GM23338 (cell line): ENCODE measurements around the gene MAST4.

Source experiments
- EZH2 ChIP-seq: fragments of 200-600 bp; sonication (generic); IDR thresholded peaks from one replicate; pipeline ENCODE4 v1.8.0; 2017; ENCODE audit warnings: antibody characterized with exemption, mild to moderate bottlenecking, low read depth; ENCODE audit not compliant: unreplicated experiment
- EZH2phosphoT487 ChIP-seq: fragments of 200-600 bp; sonication (generic); IDR thresholded peaks from one replicate; pipeline ENCODE4 v1.8.1; 2018; ENCODE audit warnings: antibody characterized with exemption; ENCODE audit not compliant: unreplicated experiment
- JUNB ChIP-seq: IDR thresholded peaks from one replicate; pipeline ENCODE4 v1.6.1; 2016; ENCODE audit warnings: antibody characterized with exemption; ENCODE audit not compliant: unreplicated experiment
- NANOG ChIP-seq: IDR thresholded peaks from 2 replicates; pipeline ENCODE4 v1.6.1; 2016; ENCODE audit warnings: antibody characterized with exemption, borderline replicate concordance
- POLR2AphosphoS5 ChIP-seq: IDR thresholded peaks from 2 replicates; pipeline ENCODE4 v1.6.1; 2016; ENCODE audit warnings: antibody characterized with exemption, low read depth
- TF ChIP-seq, protein P1 (sequence below): IDR thresholded peaks from one replicate; pipeline ENCODE4 v1.6.1; 2018; ENCODE audit warnings: antibody characterized with exemption; ENCODE audit not compliant: unreplicated experiment
- TF ChIP-seq, protein P2 (sequence below), 2 experiments: fragments of 200-600 bp in 1 of 2; sonication (generic) in 1 of 2; conservative IDR thresholded peaks; 2 replicates each; pipeline versions ENCODE4 v1.5.1 to v1.6.1; 2016 to 2017; ENCODE audit warnings: antibody characterized with exemption in 2 of 2, low read depth in 2 of 2, mild to moderate bottlenecking in 2 of 2, moderate library complexity in 1 of 2
- TF ChIP-seq, protein P3 (sequence below): IDR thresholded peaks from 2 replicates; pipeline ENCODE4 v1.6.1; 2016; ENCODE audit warnings: antibody characterized with exemption
- TF ChIP-seq, protein P4 (sequence below): fragments of 250-450 bp; sonication (Bioruptor Pico); IDR thresholded peaks from 2 replicates; pipeline ENCODE4 v1.5.0; 2020; ENCODE audit warnings: mild to moderate bottlenecking, moderate library complexity

DNA sequence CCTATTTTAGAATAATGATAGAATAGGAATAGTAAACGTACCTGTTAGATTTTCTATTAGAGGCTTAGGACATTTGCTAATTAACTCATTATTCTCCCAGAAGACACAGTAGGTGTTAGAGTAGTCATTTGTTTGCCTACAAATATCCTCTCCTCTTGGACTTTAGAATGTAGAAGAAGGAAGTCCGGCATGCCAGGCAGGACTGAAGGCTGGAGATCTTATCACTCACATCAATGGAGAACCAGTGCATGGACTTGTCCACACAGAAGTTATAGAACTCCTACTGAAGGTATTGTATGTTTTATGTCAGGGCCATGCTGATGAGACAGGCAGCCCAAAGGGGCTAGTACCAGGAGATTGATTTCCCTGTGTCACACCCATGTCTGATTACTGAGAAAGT lies 557.1 kb downstream of the MAST4 start:
- TF ChIP-seq JUNB, result no peak
- TF ChIP-seq, protein P1, sequence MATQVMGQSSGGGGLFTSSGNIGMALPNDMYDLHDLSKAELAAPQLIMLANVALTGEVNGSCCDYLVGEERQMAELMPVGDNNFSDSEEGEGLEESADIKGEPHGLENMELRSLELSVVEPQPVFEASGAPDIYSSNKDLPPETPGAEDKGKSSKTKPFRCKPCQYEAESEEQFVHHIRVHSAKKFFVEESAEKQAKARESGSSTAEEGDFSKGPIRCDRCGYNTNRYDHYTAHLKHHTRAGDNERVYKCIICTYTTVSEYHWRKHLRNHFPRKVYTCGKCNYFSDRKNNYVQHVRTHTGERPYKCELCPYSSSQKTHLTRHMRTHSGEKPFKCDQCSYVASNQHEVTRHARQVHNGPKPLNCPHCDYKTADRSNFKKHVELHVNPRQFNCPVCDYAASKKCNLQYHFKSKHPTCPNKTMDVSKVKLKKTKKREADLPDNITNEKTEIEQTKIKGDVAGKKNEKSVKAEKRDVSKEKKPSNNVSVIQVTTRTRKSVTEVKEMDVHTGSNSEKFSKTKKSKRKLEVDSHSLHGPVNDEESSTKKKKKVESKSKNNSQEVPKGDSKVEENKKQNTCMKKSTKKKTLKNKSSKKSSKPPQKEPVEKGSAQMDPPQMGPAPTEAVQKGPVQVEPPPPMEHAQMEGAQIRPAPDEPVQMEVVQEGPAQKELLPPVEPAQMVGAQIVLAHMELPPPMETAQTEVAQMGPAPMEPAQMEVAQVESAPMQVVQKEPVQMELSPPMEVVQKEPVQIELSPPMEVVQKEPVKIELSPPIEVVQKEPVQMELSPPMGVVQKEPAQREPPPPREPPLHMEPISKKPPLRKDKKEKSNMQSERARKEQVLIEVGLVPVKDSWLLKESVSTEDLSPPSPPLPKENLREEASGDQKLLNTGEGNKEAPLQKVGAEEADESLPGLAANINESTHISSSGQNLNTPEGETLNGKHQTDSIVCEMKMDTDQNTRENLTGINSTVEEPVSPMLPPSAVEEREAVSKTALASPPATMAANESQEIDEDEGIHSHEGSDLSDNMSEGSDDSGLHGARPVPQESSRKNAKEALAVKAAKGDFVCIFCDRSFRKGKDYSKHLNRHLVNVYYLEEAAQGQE, result no peak
- TF ChIP-seq EZH2phosphoT487, result no peak
- TF ChIP-seq, protein P2, sequence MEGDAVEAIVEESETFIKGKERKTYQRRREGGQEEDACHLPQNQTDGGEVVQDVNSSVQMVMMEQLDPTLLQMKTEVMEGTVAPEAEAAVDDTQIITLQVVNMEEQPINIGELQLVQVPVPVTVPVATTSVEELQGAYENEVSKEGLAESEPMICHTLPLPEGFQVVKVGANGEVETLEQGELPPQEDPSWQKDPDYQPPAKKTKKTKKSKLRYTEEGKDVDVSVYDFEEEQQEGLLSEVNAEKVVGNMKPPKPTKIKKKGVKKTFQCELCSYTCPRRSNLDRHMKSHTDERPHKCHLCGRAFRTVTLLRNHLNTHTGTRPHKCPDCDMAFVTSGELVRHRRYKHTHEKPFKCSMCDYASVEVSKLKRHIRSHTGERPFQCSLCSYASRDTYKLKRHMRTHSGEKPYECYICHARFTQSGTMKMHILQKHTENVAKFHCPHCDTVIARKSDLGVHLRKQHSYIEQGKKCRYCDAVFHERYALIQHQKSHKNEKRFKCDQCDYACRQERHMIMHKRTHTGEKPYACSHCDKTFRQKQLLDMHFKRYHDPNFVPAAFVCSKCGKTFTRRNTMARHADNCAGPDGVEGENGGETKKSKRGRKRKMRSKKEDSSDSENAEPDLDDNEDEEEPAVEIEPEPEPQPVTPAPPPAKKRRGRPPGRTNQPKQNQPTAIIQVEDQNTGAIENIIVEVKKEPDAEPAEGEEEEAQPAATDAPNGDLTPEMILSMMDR (conservative IDR thresholded peaks at IDR 0.05; ENCODE audit: low read depth in 2 of 2), result no peak
- TF ChIP-seq POLR2AphosphoS5, result no peak
- TF ChIP-seq, protein P3, sequence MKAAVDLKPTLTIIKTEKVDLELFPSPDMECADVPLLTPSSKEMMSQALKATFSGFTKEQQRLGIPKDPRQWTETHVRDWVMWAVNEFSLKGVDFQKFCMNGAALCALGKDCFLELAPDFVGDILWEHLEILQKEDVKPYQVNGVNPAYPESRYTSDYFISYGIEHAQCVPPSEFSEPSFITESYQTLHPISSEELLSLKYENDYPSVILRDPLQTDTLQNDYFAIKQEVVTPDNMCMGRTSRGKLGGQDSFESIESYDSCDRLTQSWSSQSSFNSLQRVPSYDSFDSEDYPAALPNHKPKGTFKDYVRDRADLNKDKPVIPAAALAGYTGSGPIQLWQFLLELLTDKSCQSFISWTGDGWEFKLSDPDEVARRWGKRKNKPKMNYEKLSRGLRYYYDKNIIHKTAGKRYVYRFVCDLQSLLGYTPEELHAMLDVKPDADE, result no peak
- no peak for TF ChIP-seq EZH2
- TF ChIP-seq, protein P4, sequence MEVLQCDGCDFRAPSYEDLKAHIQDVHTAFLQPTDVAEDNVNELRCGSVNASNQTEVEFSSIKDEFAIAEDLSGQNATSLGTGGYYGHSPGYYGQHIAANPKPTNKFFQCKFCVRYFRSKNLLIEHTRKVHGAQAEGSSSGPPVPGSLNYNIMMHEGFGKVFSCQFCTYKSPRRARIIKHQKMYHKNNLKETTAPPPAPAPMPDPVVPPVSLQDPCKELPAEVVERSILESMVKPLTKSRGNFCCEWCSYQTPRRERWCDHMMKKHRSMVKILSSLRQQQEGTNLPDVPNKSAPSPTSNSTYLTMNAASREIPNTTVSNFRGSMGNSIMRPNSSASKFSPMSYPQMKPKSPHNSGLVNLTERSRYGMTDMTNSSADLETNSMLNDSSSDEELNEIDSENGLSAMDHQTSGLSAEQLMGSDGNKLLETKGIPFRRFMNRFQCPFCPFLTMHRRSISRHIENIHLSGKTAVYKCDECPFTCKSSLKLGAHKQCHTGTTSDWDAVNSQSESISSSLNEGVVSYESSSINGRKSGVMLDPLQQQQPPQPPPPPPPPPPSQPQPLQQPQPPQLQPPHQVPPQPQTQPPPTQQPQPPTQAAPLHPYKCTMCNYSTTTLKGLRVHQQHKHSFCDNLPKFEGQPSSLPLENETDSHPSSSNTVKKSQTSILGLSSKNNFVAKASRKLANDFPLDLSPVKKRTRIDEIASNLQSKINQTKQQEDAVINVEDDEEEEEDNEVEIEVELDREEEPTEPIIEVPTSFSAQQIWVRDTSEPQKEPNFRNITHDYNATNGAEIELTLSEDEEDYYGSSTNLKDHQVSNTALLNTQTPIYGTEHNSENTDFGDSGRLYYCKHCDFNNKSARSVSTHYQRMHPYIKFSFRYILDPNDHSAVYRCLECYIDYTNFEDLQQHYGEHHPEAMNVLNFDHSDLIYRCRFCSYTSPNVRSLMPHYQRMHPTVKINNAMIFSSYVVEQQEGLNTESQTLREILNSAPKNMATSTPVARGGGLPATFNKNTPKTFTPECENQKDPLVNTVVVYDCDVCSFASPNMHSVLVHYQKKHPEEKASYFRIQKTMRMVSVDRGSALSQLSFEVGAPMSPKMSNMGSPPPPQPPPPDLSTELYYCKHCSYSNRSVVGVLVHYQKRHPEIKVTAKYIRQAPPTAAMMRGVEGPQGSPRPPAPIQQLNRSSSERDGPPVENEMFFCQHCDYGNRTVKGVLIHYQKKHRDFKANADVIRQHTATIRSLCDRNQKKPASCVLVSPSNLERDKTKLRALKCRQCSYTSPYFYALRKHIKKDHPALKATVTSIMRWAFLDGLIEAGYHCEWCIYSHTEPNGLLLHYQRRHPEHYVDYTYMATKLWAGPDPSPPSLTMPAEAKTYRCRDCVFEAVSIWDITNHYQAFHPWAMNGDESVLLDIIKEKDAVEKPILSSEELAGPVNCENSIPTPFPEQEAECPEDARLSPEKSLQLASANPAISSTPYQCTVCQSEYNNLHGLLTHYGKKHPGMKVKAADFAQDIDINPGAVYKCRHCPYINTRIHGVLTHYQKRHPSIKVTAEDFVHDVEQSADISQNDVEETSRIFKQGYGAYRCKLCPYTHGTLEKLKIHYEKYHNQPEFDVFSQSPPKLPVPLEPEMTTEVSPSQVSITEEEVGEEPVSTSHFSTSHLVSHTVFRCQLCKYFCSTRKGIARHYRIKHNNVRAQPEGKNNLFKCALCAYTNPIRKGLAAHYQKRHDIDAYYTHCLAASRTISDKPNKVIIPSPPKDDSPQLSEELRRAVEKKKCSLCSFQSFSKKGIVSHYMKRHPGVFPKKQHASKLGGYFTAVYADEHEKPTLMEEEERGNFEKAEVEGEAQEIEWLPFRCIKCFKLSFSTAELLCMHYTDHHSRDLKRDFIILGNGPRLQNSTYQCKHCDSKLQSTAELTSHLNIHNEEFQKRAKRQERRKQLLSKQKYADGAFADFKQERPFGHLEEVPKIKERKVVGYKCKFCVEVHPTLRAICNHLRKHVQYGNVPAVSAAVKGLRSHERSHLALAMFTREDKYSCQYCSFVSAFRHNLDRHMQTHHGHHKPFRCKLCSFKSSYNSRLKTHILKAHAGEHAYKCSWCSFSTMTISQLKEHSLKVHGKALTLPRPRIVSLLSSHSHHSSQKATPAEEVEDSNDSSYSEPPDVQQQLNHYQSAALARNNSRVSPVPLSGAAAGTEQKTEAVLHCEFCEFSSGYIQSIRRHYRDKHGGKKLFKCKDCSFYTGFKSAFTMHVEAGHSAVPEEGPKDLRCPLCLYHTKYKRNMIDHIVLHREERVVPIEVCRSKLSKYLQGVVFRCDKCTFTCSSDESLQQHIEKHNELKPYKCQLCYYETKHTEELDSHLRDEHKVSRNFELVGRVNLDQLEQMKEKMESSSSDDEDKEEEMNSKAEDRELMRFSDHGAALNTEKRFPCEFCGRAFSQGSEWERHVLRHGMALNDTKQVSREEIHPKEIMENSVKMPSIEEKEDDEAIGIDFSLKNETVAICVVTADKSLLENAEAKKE, result no peak
- no peak for TF ChIP-seq NANOG
